HEK293 (cell line): ENCODE data around the gene SLC31A1.

ENCODE experiments used
- CTCF ChIA-PET: fragments of 350-600 bp; formaldehyde crosslinking; extraction: SDS; loops from one replicate; lab custom pipeline; 2021; ENCODE audit warnings: antibody characterized with exemption; lab: Yijun Ruan, JAX
- POLR2A ChIA-PET: fragments of 300-600 bp; formaldehyde crosslinking; extraction: SDS; loops from one replicate; lab custom pipeline; 2020; ENCODE audit warnings: antibody characterized with exemption, inconsistent platforms; lab: Yijun Ruan, JAX
- H3K27ac ChIP-seq: fragments of 200-500 bp; sonication (Bioruptor generic); 2 replicates; pipeline ENCODE4 v1.5.1; 2014; ENCODE audit warnings: low read depth, low read length, control low read depth, inconsistent platforms; ENCODE audit errors: extremely low read depth
- H3K36me3 ChIP-seq, 2 experiments: fragments of 200-500 bp in 1 of 2; sonication (Bioruptor generic) in 1 of 2; 1 replicate in 1 of 2; 2 replicates in 1 of 2; pipeline ENCODE4 v1.5.1; 2014 to 2017; ENCODE audit warnings: inconsistent platforms in 2 of 2, low read length in 2 of 2; ENCODE audit not compliant: control insufficient read depth in 2 of 2, insufficient read depth in 1 of 2
- H3K4me1 ChIP-seq: fragments of 200-500 bp; sonication (Bioruptor generic); 2 replicates; pipeline ENCODE4 v1.5.1; 2014; ENCODE audit warnings: mild to moderate bottlenecking, low read length, inconsistent platforms; ENCODE audit not compliant: control insufficient read depth, insufficient read depth
- H3K4me3 ChIP-seq: 2 replicates; pipeline ENCODE4 v1.5.1; 2011; ENCODE audit warnings: low read depth, mild to moderate bottlenecking, control low read depth, low read length, moderate library complexity
- H3K9me3 ChIP-seq: fragments of 200-500 bp; sonication (Bioruptor generic); 2 replicates; pipeline ENCODE4 v1.5.1; 2014; ENCODE audit warnings: low read depth, low read length, inconsistent platforms; ENCODE audit not compliant: control insufficient read depth, insufficient read depth
- BCL11B ChIP-seq: fragments of 450-650 bp; formaldehyde crosslinking; IDR thresholded peaks from 2 replicates; pipeline ENCODE4 v1.5.1; 2016; ENCODE audit warnings: low read depth, missing biosample characterization, missing genetic modification characterization
- IKZF3 ChIP-seq: fragments of 450-650 bp; IDR thresholded peaks from 2 replicates; pipeline ENCODE4 v1.5.0; 2018; ENCODE audit warnings: missing biosample characterization, mild to moderate bottlenecking, missing genetic modification characterization, moderate library complexity
- INSM2 ChIP-seq: fragments of 450-650 bp; formaldehyde crosslinking; IDR thresholded peaks from 2 replicates; pipeline ENCODE4 v1.5.1; 2016; ENCODE audit warnings: missing biosample characterization, missing genetic modification characterization
- WT1 ChIP-seq: fragments of 450-650 bp; formaldehyde crosslinking; IDR thresholded peaks from 2 replicates; pipeline ENCODE4 v1.5.1; 2016; ENCODE audit warnings: missing biosample characterization, missing genetic modification characterization
- ZBTB1 ChIP-seq: fragments of 450-650 bp; formaldehyde crosslinking; IDR thresholded peaks from 2 replicates; pipeline ENCODE4 v1.5.1; 2016; ENCODE audit warnings: missing biosample characterization, missing genetic modification characterization
- ZBTB21 ChIP-seq: fragments of 450-650 bp; formaldehyde crosslinking; IDR thresholded peaks from 2 replicates; pipeline ENCODE4 v1.5.1; 2017; ENCODE audit warnings: missing biosample characterization, missing genetic modification characterization
- ZBTB8A ChIP-seq: fragments of 450-650 bp; formaldehyde crosslinking; IDR thresholded peaks from 2 replicates; pipeline ENCODE4 v1.5.1; 2016; ENCODE audit warnings: missing biosample characterization, missing genetic modification characterization
- ZNF184 ChIP-seq: fragments of 450-650 bp; IDR thresholded peaks from 2 replicates; pipeline ENCODE4 v1.5.1; 2018; ENCODE audit warnings: missing biosample characterization, mild to moderate bottlenecking, missing genetic modification characterization
- ZNF19 ChIP-seq: fragments of 450-650 bp; formaldehyde crosslinking; IDR thresholded peaks from 2 replicates; pipeline ENCODE4; 2016; ENCODE audit warnings: missing biosample characterization, missing genetic modification characterization, low read depth
- ZNF24 ChIP-seq: fragments of 450-650 bp; formaldehyde crosslinking; IDR thresholded peaks from 2 replicates; pipeline ENCODE4 v1.5.1; 2016; ENCODE audit warnings: missing biosample characterization, missing genetic modification characterization
- ZNF248 ChIP-seq: fragments of 450-650 bp; formaldehyde crosslinking; IDR thresholded peaks from 2 replicates; pipeline ENCODE4 v1.5.1; 2017; ENCODE audit warnings: missing biosample characterization, missing genetic modification characterization
- ZNF26 ChIP-seq: fragments of 450-650 bp; formaldehyde crosslinking; IDR thresholded peaks from 2 replicates; pipeline ENCODE4 v1.5.1; 2016; ENCODE audit warnings: missing biosample characterization, missing genetic modification characterization
- ZNF266 ChIP-seq: fragments of 450-650 bp; formaldehyde crosslinking; IDR thresholded peaks from 2 replicates; pipeline ENCODE4 v1.5.1; 2016; ENCODE audit warnings: missing biosample characterization, missing genetic modification characterization, low read depth
- ZNF280C ChIP-seq: fragments of 450-650 bp; formaldehyde crosslinking; IDR thresholded peaks from 2 replicates; pipeline ENCODE4 v1.5.1; 2016; ENCODE audit warnings: missing biosample characterization, missing genetic modification characterization
- ZNF292 ChIP-seq: fragments of 450-650 bp; formaldehyde crosslinking; IDR thresholded peaks from 2 replicates; pipeline ENCODE4 v1.5.1; 2016; ENCODE audit warnings: low read depth, missing biosample characterization, missing genetic modification characterization, borderline replicate concordance
- ZNF366 ChIP-seq: fragments of 450-650 bp; formaldehyde crosslinking; conservative IDR thresholded peaks from 2 replicates; pipeline ENCODE4 v1.5.1; 2016; ENCODE audit warnings: missing biosample characterization, missing genetic modification characterization
- ZNF426 ChIP-seq: fragments of 450-650 bp; formaldehyde crosslinking; IDR thresholded peaks from 2 replicates; pipeline ENCODE4 v1.5.1; 2017; ENCODE audit warnings: missing biosample characterization, missing genetic modification characterization, mild to moderate bottlenecking, inconsistent platforms, moderate library complexity
- ZNF510 ChIP-seq: fragments of 450-650 bp; formaldehyde crosslinking; IDR thresholded peaks from 2 replicates; pipeline ENCODE4 v1.5.1; 2018; ENCODE audit warnings: mild to moderate bottlenecking, missing genetic modification characterization, missing biosample characterization; ENCODE audit not compliant: insufficient replicate concordance
- ZNF530 ChIP-seq: fragments of 450-650 bp; formaldehyde crosslinking; IDR thresholded peaks from 2 replicates; pipeline ENCODE4 v1.5.1; 2016; ENCODE audit warnings: low read depth, missing biosample characterization, missing genetic modification characterization
- ZNF621 ChIP-seq: fragments of 450-650 bp; formaldehyde crosslinking; IDR thresholded peaks from 2 replicates; pipeline ENCODE4 v1.5.1; 2017; ENCODE audit warnings: missing biosample characterization, missing genetic modification characterization
- ZNF623 ChIP-seq: fragments of 450-650 bp; formaldehyde crosslinking; IDR thresholded peaks from 2 replicates; pipeline ENCODE4 v1.5.1; 2016; ENCODE audit warnings: missing biosample characterization, missing genetic modification characterization
- ZNF624 ChIP-seq: fragments of 450-650 bp; formaldehyde crosslinking; IDR thresholded peaks from 2 replicates; pipeline ENCODE4 v1.5.1; 2017; ENCODE audit warnings: missing biosample characterization, missing genetic modification characterization
- ZNF658 ChIP-seq: fragments of 450-650 bp; formaldehyde crosslinking; IDR thresholded peaks from 2 replicates; pipeline ENCODE4; 2016; ENCODE audit warnings: missing biosample characterization, missing genetic modification characterization
- ZNF701 ChIP-seq: fragments of 450-650 bp; formaldehyde crosslinking; IDR thresholded peaks from 2 replicates; pipeline ENCODE4 v1.5.1; 2016; ENCODE audit warnings: missing biosample characterization, missing genetic modification characterization

Gene SLC31A1

GRCh38 chr9:113178087-113178486, 43.3 kb upstream of the SLC31A1 start (continued):
- TF ChIP-seq ZNF184 (tag by site-specific recombination) = no peak
- no peak for TF ChIP-seq ZBTB21

- CTCF ChIA-PET = interaction anchor here (0.7 kb wide), 1 partner anchor 264 kb away, joined by 3 read pairs; no protein-coding TSS in a partner anchor
Measured at GRCh38 chr9:113179839-113180238, 41.5 kb upstream of the SLC31A1 start.

GRCh38 chr9:113181165-113181564, 40.2 kb upstream of the SLC31A1 start:
- TF ChIP-seq ZNF510 = no peak
- no peak for TF ChIP-seq ZNF266
- no peak for TF ChIP-seq ZNF366 (tag by site-specific recombination)
- TF ChIP-seq ZNF292 (tag by site-specific recombination) = no peak
- no peak for TF ChIP-seq IKZF3 (tag by site-specific recombination)
- TF ChIP-seq ZNF621 = no peak
- TF ChIP-seq ZBTB8A (tag by site-specific recombination) = no peak
- TF ChIP-seq ZNF280C (tag by site-specific recombination) = no peak
- TF ChIP-seq INSM2 (tag by site-specific recombination) = no peak
- no peak for TF ChIP-seq ZNF658 (tag by site-specific recombination)
- no peak for TF ChIP-seq ZNF248
- no peak overlapping the region for H3K27ac ChIP-seq
- H3K9me3 ChIP-seq = no peaks in the 10 kb centered on the region
- no peaks in the 10 kb centered on the region for H3K4me1 ChIP-seq
- CTCF ChIA-PET = interaction anchor here (1.1 kb wide), 1 partner anchor 69 kb away, joined by 4 read pairs; no protein-coding TSS in a partner anchor
- H3K4me3 ChIP-seq = no peak overlapping the region
- H3K36me3 ChIP-seq = peaks cover 16 to 94% of the 10 kb centered on the region in 2 experiments
- POLR2A ChIA-PET = interaction anchor here (1.0 to 1.4 kb wide), 2 partner anchors 40 to 94 kb away, joined by 3 to 5 read pairs; partner anchors contain the start of genes CDC26, FKBP15, PRPF4 and SLC31A1

More at GRCh38 chr9:113179839-113180238, 41.5 kb upstream of the SLC31A1 start:
- H3K9me3 ChIP-seq = no peaks in the 10 kb centered on the region
- no peak overlapping the region for H3K4me3 ChIP-seq
- POLR2A ChIA-PET = interaction anchor here (1.4 kb wide), 1 partner anchor 42 kb away, joined by 5 read pairs; the partner anchor contains the start of genes FKBP15 and SLC31A1
- H3K36me3 ChIP-seq = peaks cover 22 to 94% of the 10 kb centered on the region in 2 experiments
- no peaks in the 10 kb centered on the region for H3K4me1 ChIP-seq
- no peak overlapping the region for H3K27ac ChIP-seq
- TF ChIP-seq ZNF19 (tag by site-specific recombination) (no peak), ZBTB1 (tag by site-specific recombination) (no peak), BCL11B (tag by site-specific recombination) (no peak), ZNF530 (no peak), ZNF701 (no peak), ZNF624 (no peak), ZNF426 (tag by site-specific recombination) (no peak), IKZF3 (tag by site-specific recombination) (no peak), ZNF26 (tag by site-specific recombination) (no peak), WT1 (tag by site-specific recombination) (no peak), ZNF24 (tag by site-specific recombination) (no peak), ZNF623 (no peak)
